ENCODE measurements around the gene FAT2.

GRCh38 chr5:151627650-151628049 is 36.5 kb upstream of the FAT2 start:
- TF ChIP-seq CTCF (IDR thresholded peaks at IDR 0.05; ENCODE audit: low read depth, low read length), result no peak
- TF ChIP-seq POLR2A (IDR thresholded peaks at IDR 0.05; ENCODE audit: extremely low read depth, insufficient read length), result no peak
- no peak for TF ChIP-seq MAX (IDR thresholded peaks at IDR 0.05; ENCODE audit: low read depth, low read length)
